Stimulated activated CD4-positive, alpha-beta T cell treated with anti-CD3 and anti-CD28 coated beads, Interleukin-15, amount 100 ng/mL, for 24 hours (primary cell): ENCODE results near the gene NOS3.

Experiments
- DNase-seq: peaks from one replicate; pipeline ENCODE4 v3.0.0-alpha.2; 2020

The NOS3 gene

DNA sequence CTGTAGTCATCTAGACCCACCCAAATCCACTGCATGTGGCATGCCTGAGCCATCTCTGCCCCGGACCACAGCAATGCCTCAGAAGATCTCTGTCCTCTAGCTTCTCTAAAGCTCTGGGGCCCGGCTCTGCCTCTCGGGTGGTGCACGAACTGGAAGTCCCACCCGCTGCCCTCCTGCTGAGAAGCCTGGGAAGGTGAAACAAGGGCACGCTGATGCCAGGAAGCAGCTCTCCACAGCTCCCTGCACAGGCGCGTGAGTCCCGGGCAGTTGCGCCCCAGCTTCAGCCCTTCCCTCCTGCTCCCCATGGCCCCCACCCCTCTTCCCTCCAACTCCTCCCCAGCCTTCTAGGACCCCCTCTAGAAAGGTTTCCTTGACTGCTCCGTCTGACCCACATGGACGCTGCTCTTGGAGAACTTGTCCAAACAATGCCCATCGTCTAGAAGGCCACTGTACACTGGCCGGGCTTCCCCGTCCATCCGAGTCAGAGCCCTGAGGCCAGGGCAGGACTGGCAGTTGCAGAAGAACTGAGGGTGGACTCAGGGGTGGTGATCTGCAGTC lies 25.5 kb upstream of the NOS3 start:
- DNase-seq = no peak

DNA sequence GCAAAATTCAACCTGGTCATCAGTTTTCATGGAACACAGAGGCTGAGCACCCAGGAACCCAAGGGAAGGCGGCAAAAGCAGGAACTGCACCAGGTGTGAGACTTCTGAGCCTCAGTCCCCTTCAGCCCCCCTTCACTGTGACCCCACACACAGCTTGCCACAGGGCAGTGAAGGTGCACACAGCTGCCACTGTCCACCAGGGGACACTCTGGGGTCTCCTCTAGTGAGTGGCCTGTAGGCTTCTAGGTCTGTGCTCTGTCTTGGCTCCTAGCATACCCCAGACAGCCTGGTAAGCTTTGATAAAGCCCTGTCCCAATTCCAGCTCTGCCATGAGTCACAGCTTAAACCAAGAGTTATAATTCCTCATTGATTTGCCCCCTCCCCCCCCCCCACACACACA lies 24.8 kb upstream of the NOS3 start:
- no peak for DNase-seq

DNA sequence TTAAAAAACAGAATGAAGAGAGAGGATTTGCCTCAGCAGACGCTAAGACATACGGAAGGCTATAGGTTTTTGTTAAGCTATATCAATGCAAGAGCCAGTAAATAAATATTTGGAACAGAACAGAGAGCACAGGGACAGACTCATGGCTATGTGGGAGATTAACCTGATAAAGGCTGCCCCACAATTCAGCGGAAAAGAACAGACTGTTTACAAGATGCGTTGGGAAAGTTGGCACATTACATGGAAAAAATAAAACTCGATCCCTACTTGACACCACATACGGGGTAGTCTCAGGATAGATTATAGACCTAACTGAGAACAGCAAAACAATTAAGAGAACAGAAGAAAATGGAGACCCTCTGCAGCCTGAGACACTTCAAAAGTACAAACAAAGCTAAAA lies 23.5 kb upstream of the NOS3 start:
- DNase-seq = no peak

- no peak for DNase-seq
These were observed 22.6 kb upstream of the NOS3 start for GRCh38 chr7:150968056-150968733.

- DNase-seq = no peak
These were observed 22.0 kb upstream of the NOS3 start for GRCh38 chr7:150968734-150969372.

DNA sequence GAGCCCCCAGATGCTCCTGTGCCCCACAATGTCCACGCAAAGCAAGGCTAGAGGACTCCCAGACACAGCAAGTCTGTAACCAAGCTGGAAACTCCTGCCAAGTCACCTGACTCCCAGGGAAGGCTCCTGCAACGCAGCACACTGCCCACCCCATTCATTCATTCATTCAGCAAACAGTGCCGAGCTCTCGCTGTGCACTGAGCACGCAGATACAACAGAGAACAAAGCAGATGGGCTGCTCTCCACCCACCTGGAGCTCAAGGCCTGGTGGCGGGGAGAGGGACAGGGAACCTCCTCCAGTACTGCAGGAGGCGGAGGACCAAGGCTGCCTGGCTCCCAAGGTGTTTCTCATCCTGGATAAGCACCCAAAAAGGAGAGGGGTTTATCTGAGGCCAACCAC lies 21.3 kb upstream of the NOS3 start:
- DNase-seq = no peak

DNA sequence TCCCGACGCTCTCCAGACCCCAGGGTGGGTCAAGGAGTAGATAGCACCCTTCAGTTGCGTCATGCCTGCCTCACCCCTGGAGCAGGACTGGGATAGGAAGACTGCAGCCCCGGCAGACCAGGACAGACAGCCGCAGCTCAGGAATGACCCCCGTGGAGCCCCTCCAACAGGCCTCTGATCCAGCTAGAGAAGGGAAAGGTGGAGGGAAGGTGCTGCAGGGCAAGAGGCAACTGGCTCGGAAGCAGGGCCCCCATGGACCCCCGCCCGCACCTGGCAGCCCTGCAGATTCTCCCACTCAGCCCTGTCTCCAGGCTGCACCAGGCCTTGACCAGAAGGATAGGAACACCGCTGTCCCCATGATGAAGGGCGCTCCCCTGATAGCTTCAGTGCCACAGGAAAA lies 20.4 kb upstream of the NOS3 start:
- no peak for DNase-seq

DNA sequence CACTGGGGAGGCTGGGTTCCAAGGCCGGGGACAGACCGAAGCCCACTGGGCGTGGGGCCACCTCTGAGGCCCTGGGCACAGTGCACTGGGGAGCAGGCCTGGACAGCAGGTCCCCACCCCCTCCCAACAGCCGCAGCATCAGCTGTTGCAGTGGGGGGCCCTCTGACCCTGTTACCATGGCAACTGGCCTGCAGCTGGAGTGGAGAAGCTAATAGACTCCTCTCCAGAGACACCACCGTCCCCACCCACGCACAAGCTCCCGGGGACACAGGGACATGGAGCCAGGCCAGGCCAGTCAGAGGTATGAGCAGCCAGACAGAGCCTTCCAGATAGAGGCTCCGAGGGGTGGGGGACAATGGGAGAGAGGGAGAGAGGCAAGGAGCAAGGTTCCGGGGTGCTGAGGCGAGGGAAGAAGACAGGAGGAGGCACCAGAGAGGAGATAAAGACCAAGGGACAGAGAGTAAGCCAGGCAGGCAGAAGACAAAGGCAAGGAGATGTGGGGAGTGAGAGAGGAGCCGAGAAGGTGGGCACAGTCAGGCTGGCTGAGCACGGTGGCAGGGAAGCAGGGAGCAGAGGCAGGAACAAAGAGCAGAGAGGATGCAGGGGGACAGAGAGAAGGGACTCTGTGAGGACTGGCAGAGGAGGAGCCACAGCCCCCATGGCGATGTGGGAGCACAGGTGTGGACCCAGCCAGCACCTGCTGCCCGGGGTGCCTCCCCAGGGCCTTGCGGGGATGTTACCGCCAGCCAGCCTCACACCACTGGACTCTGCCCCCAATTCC lies 19.4 kb upstream of the NOS3 start:
- no peak for DNase-seq

- DNase-seq = no peak
These were observed 18.8 kb upstream of the NOS3 start for GRCh38 chr7:150972023-150972468.

DNA sequence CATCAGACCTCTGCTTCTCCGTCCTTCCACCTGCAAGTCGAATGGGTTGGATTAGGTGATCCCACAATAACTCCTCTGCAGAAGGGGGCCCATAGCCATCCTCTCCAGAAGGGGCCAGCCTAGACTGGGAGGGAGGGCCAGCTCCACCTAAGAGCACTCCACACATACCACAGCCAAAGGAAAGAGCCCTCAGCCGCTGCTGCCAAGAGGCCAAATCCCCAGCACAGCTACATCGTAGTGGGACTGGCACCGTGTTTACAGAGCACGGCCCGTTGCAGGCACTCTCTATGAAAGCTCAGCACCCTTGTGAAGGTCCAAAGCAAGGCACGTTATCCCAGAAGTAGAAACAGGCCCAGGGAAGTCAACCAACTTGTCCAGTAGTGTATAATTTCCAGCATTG lies 18.1 kb upstream of the NOS3 start:
- DNase-seq = no peak

- no peak for DNase-seq
These were observed 17.0 kb upstream of the NOS3 start for GRCh38 chr7:150973571-150974451.

DNA sequence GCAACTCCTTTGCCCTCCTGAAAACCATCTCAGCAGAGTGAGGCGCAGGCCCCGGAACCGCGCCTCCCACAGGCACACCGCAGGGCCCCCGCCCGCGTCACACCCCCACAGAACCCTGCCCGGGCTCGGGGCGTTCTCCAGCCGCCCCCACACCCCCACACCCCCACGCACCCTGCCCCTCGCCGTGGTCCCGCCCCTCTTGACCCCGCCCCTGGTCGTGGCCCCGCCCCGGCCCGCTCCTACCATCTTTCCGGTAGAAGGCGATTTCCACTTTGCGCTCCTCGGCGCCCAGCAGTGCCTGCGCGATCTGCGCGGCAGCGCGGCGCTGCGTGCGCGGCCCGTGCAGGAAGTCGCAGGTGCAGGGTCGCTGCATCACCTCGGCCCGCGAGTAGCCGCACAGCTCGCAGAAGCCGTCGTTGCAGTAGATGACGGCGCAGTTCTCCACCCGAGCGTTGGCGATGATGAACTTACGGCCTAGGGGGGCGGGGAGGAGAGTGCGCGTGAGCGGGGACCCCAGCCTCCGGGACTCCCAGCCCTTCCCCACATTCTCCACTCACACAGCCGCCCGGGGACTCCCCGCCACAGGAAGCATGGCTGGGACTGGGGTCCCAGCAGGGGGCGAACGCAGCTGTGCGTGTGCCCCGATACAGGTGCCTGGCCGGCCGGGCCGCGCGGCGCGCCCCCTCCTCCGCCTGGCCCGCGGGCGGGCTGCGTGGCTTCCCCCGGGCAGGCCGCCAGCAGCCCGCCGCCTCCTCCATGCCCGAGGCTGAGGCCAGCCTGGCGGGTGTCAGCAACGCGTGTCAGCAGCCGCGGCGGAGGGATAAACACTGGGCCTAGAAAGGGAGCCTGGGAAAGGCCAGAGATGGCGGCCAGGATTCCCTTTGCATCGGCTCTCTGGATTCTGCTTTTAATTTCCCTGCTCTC lies 16.1 kb upstream of the NOS3 start:
- peak; percentile 82 for DNase-seq

DNA sequence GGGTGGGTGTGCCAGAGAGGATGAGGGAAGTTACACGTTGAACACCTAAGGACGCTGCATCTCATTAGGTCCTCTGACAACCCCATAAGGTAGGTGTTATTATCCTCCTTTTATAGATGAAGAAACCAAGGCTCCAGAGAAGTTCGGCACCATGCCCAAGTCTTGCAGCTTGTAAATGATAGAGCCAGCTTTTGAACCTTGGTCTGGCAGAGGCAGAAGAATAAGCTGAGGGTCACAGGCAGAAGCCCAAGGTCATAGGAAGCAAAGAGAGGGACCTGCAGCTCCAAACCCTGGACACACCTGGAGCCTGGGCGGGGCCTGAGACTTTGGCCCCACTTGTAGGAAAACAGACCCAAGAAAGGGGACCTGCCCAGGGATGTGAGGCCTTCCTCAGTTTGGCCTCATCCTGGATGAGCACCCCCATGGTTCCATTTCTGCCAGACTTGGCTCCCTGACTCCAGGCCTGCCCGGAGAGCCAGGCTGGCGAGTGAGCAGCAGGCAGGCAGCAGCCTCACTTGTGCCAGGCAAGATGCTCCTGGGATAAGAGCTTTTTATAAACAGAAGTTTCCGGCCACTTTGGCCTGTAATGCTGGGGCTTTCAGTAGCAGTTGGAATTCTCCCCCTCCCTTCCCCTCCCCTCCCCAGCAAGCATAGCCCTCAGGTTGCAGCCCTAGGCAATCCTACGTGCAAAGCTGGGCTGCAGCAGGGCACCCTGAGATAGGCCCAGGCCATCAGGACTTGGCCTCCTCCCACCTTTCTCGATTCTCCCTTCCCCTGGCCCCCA lies 15.1 kb upstream of the NOS3 start:
- DNase-seq = no peak

GRCh38 chr7:150976529-150977381 lies 14.1 kb upstream of the NOS3 start:
- DNase-seq = no peak

DNA sequence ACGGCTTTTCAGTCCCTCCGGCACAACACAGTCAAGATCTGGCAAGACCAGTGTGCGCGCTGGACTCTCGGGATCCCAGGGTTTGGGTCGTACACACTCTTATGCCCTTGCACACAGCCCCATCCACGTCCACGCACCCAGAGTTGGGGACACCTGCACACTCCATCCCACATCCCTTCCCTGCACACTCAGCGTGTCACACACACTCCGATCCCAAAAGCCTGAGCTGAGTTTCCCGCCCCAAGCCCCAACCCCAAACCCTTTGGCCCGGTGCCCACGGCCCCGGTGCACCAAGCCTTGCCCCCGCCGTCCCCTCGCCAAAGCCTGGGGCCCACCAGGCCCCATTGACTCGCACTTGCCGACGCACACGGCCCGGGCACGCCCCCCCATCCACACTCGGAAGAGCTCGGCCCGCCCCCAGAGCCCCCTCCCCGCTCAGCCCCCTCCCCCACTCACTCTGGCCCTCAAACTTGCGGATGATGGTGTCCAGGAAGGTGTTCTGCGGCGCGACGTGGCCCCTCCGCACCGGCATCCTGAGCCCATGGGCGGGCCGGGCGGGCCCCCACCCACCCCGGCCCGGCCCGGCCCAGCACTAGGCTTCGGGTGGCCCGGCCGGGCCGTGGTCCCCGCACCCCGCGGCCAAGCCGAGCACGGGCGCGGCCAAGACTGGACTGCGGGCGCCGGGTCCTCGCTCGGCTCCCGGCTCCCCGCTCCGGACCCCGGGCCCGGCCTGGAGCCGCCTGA lies 13.3 kb upstream of the NOS3 start:
- no peak for DNase-seq

GRCh38 chr7:150978126-150978789 lies 12.6 kb upstream of the NOS3 start, which contains the start of gene KCNH2:
Gene KCNH2, minus strand, starts transcription at chr7:150978321. Its CDS starts 408 bp downstream, at chr7:150977913.
- peak; percentile 55 for DNase-seq

DNA sequence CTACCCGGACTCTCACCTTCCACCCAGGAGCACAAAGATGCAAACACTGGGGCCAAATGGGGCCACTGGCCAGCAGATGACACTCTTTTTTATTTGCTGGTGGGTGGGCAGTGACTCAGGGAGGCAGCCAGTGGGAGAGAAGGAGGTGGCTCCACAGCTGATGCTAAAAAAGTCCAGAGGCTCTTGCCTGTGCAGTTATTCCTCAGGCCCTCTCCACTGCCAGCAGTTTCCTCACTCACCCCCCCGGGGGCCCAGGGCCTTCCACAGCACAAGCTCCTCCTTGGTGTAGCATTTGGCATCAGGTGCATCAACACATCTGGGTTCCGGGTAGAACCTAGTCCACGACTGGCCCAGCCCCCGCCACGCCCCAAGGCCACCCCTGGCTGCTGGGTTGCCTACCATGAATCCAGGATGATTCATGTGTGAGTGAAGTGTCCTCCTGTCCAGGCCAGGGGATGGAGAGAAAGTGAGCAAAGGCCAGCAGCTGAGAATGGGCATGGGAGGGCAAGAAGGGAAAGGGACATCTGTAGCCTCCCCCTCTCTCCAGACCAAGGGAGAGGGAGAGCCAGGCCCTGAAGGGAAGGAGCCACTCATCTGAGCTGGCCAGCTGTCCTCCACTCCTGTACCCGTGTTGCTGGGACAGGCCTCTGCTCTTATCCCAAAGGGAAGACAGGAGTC lies 11.0 kb upstream of the NOS3 start:
- DNase-seq = no peak

- DNase-seq = no peak
These were observed 10.2 kb upstream of the NOS3 start for GRCh38 chr7:150980663-150981062.
